Lower lobe of right lung (tissue), 2 donors: ENCODE results near the gene ZSCAN22. TPM values are rescaled to one million over a fixed set of nuclear protein-coding genes. Genes with fewer than 3 reads are reported as not detected.
"Not testable (repeated sequence)": the region's sequence is repeated elsewhere in the genome, so short reads cannot be mapped to it uniquely, and the experiment has no call there.

Experiments used
- ATAC-seq, 2 donors: fragments of 200-7000 bp; cut with Tn5 transposase; one replicate each; pipeline ENCODE4 v1.9.1; 2020 to 2022; ENCODE audit warnings: mild to moderate bottlenecking in 2 of 2, moderate library complexity in 2 of 2
- DNase-seq: peaks from one replicate; pipeline ENCODE4 v3.0.0-alpha.2; 2020
- H3K27ac ChIP-seq: fragments of 200-600 bp; one replicate; pipeline ENCODE4 v1.8.0; 2022
- H3K27me3 ChIP-seq: fragments of 200-600 bp; one replicate; pipeline ENCODE4 v1.8.0; 2022; ENCODE audit warnings: low read depth
- H3K36me3 ChIP-seq: fragments of 200-600 bp; one replicate; pipeline ENCODE4 v1.8.0; 2022; ENCODE audit warnings: mild to moderate bottlenecking
- H3K4me1 ChIP-seq: fragments of 200-600 bp; one replicate; pipeline ENCODE4 v1.8.0; 2022
- H3K4me3 ChIP-seq: fragments of 200-600 bp; one replicate; pipeline ENCODE4 v1.8.0; 2022; ENCODE audit warnings: mild to moderate bottlenecking
- H3K9me3 ChIP-seq: fragments of 200-600 bp; one replicate; pipeline ENCODE4 v1.8.0; 2022
- intact Hi-C: fragments of 100-400 bp; cut with DNase I; formaldehyde crosslinking; loops from one replicate; pipeline ENCODE4 v1.11.0; 2022
- total RNA-seq: library from RNA; stranded (reverse); fragmentation: NEBNext Ultra II Directional; extraction: Animal tissue kit (Norgen Biotek cat#: 25700); gene quantifications from one replicate; pipeline ENCODE4 v1.2.1, GENCODE V29; 2021
- TF ChIP-seq, protein P1 (sequence below): fragments of 200-600 bp; IDR thresholded peaks from one replicate; pipeline ENCODE4 v1.8.0; 2022; ENCODE audit warnings: antibody characterized with exemption, mild to moderate bottlenecking
- donor health status: DM: no; HTN: yes; CAD: no; lungs with severe emphysema.

ZSCAN22 gene
- total RNA-seq, 1 donor from 2014 or later, result 3.6 TPM

DNA sequence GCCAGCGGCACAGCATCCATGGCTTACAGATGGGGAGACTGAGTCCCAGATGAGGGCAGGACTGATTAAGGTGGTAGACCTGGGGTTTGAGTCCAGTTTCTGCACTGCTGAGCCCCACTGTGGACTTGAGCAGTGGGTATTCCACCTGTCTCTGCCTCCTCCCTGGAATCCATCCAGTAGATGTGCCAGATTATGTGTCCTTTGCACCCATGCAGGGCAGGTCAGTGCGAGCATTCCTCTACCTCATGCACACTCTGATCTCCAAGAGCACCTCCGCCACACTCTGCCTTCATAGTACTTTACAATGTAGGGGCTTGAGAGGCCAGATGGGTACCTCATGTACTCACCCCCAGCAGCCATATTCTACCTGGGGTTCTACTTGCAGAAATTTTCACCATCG is 10.0 kb downstream of the ZSCAN22 start:
- DNase-seq (no peak), ATAC-seq (no peak)
- Histone ChIP-seq H3K4me3 (no peak overlapping the region), H3K27me3 (no peaks in the 10 kb centered on the region), H3K27ac (no peak overlapping the region), H3K36me3 (peaks cover 54% of the 10 kb centered on the region), H3K4me1 (no peaks in the 10 kb centered on the region), H3K9me3 (no peaks in the 10 kb centered on the region)
- TF ChIP-seq, protein P1, sequence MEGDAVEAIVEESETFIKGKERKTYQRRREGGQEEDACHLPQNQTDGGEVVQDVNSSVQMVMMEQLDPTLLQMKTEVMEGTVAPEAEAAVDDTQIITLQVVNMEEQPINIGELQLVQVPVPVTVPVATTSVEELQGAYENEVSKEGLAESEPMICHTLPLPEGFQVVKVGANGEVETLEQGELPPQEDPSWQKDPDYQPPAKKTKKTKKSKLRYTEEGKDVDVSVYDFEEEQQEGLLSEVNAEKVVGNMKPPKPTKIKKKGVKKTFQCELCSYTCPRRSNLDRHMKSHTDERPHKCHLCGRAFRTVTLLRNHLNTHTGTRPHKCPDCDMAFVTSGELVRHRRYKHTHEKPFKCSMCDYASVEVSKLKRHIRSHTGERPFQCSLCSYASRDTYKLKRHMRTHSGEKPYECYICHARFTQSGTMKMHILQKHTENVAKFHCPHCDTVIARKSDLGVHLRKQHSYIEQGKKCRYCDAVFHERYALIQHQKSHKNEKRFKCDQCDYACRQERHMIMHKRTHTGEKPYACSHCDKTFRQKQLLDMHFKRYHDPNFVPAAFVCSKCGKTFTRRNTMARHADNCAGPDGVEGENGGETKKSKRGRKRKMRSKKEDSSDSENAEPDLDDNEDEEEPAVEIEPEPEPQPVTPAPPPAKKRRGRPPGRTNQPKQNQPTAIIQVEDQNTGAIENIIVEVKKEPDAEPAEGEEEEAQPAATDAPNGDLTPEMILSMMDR, result no peak
- intact Hi-C loops, result no loop called here

DNA sequence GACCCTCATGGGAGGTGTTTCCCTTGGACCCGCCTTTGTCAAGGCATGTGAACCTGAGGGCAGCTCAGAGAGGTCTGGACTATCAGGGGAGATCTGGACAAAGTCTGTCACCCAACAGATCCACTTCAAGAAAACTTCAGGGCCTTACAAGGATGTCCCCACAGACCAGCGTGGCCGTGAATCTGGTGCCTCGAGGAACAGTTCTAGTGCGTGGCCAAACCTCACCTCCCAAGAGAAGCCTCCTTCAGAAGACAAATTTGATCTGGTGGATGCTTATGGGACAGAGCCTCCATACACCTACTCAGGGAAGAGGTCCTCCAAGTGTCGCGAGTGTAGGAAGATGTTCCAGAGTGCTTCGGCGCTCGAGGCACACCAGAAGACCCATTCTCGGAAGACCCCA is 11.5 kb downstream of the ZSCAN22 start:
- DNase-seq, result no peak
- no peaks in the 10 kb centered on the region for H3K4me1 ChIP-seq
- intact Hi-C loops, result no loop called here
- ATAC-seq, result no peak
- TF ChIP-seq, protein P1, result no peak
- H3K36me3 ChIP-seq, result peaks cover 55% of the 10 kb centered on the region
- H3K9me3 ChIP-seq, result no peaks in the 10 kb centered on the region
- H3K27ac ChIP-seq, result no peak overlapping the region
- no peak overlapping the region for H3K4me3 ChIP-seq
- H3K27me3 ChIP-seq, result no peaks in the 10 kb centered on the region

DNA sequence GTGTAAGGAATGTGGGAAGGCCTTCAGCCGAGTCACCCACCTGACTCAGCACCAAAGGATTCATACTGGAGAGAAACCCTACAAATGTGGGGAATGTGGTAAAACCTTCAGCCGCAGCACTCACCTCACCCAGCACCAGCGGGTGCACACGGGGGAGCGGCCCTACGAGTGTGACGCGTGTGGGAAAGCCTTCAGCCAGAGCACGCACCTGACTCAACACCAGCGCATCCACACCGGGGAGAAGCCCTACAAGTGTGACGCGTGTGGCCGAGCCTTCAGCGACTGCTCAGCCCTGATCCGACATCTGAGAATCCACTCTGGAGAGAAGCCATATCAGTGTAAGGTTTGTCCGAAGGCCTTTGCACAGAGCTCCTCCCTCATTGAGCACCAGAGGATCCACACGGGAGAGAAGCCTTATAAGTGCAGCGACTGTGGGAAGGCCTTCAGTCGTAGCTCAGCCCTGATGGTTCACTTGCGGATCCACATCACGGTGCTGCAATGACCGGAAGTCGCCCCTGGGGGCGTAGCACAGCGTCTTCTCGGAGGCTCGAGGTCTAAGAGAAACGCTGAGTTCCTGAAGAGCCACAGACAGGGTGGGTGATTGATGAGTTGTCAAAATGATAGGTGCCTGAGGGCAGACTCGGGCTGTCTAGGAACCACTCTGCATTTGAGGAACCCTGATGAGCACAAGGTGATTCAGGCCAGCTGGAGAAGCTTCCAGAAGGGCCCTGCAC is 12.2 kb downstream of the ZSCAN22 start:
- peak; percentile 28 for DNase-seq
- intact Hi-C loops, result no loop called here

DNA sequence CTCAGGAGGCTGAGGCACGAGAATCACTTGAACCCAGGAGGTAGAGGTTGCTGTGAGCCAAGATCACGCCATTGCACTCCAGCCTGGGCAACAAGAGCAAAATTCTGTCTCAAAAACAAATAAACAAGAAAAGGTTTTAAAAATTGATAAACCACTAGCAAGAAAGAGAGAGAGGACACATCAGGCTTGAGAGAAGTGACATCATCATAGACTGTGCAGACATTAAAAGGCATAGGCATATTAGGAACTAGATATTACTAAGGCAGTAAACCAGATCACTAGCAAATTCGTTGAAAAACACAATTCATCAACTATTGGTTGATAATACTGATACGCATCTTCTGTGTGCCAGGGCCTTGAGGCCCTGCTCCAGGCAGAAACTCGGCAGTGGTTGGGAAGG is 18.8 kb downstream of the ZSCAN22 start:
- DNase-seq, result no peak
- Histone ChIP-seq H3K27me3 (peaks cover 29% of the 10 kb centered on the region), H3K4me1 (peaks cover 11% of the 10 kb centered on the region), H3K36me3 (peaks cover 11% of the 10 kb centered on the region), H3K9me3 (no peaks in the 10 kb centered on the region), H3K4me3 (no peak overlapping the region), H3K27ac (no peak overlapping the region)
- TF ChIP-seq, protein P1, result no peak
- no peak for ATAC-seq
- intact Hi-C loops, result no loop called here

More for the DNA sequence above, 12.2 kb downstream of the ZSCAN22 start:
- H3K4me1 ChIP-seq, result no peaks in the 10 kb centered on the region
- TF ChIP-seq, protein P1, result no peak
- H3K9me3 ChIP-seq, result no peaks in the 10 kb centered on the region
- H3K36me3 ChIP-seq, result peaks cover 55% of the 10 kb centered on the region
- ATAC-seq, result no peak
- H3K4me3 ChIP-seq, result no peak overlapping the region
- no peak overlapping the region for H3K27ac ChIP-seq
- H3K27me3 ChIP-seq, result no peaks in the 10 kb centered on the region

DNA sequence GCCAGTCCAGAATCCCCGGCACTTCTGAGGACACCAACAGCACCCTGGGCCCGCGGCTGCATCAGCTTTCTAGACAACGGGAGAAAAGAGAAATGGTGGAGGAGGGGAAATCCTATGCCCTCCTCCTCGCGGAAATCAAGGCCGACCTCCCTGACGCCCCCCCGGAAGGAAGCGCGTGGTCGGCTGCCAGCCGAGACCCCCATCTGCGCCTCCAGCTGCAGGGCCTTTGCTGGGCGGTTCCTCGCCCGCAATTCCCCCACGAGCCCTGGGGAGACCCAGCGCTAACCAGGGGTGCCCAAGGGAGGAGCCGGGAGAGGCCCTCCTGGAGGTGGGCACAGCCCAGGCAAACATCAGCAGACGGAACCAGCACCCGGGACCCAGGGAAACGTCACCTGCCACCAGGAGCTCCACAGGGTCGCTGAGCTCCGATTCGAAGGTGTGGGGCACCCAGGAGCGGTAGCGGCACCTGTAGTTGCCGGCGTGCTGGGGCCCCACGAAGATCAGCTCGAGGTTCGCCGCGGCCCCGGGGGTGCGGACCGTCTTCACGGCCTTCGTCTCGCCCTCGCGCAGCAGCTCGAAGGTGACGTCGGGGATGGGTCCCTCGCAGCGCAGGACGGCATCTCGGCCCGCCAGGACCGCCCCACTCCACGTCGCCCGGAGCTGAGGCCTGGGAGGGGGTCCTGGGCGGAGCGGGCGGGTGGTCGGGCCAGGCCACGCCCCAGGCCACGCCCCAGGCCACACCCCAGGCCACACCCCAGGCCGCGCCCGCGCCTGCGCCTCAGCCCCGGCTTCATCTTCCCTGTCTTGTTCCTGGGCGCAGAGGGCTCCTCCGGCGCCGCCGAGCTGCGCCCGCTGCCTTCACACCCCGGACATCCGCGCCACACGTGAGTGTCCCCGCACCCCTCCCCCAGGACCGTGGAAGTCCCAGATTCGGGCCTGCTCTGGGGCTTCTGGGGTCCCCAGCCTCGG is 20.5 kb downstream of the ZSCAN22 start:
- H3K9me3 ChIP-seq, result no peaks in the 10 kb centered on the region
- H3K27ac ChIP-seq, result peak overlapping the region; percentile 82
- DNase-seq (peak; percentile 72), ATAC-seq (peak; percentile 96 to 97)
- H3K27me3 ChIP-seq, result peaks cover 32% of the 10 kb centered on the region
- TF ChIP-seq, protein P1, result no peak
- peaks cover 13% of the 10 kb centered on the region for H3K4me1 ChIP-seq
- intact Hi-C loops, result no loop called here
- peaks cover 5% of the 10 kb centered on the region for H3K36me3 ChIP-seq
- peak overlapping the region; percentile 73 for H3K4me3 ChIP-seq

DNA sequence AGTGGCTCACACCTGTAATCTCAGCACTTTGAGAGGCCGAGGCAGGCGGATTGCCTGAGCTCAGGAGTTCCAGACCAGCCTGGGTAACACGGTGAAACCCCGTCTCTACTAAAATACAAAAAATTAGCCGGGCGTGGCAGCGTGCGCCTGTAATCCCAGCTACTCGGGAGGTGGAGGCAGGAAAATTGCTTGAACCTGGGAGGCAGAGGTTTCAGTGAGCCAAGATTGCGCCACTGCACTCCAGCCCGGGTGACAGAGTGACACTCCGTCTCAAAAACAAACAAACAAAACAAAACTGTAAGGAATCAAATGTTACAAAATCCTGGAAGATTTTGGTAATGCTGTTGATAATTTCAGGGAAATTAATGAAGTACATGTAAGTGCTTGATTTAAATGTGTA is 21.3 kb downstream of the ZSCAN22 start:
- H3K9me3 ChIP-seq, ATAC-seq, intact Hi-C loops, H3K36me3 ChIP-seq: not testable (repeated sequence)
- H3K27ac ChIP-seq, result peak overlapping the region; percentile 82
- peak overlapping the region; percentile 73 for H3K4me3 ChIP-seq
- peaks cover 34% of the 10 kb centered on the region for H3K27me3 ChIP-seq
- H3K4me1 ChIP-seq, result peaks cover 13% of the 10 kb centered on the region
- peak; percentile 20 for DNase-seq
